Glutamatergic neuron (in vitro differentiated cells): ENCODE data around the gene MSI2. TPM values are rescaled to one million over a fixed set of nuclear protein-coding genes. Genes with fewer than 3 reads are reported as not detected.
"Not testable (repeated sequence)": the region's sequence is repeated elsewhere in the genome, so short reads cannot be mapped to it uniquely, and the experiment has no call there.

Experiments
- DNase-seq: peaks from one replicate; pipeline ENCODE4 v3.0.0; 2022
- H3K27ac Mint-ChIP-seq: one replicate; pipeline ENCODE4 v1.8.0; 2020; ENCODE audit warnings: mild to moderate bottlenecking, mixed read lengths, inconsistent platforms; ENCODE audit not compliant: unreplicated experiment
- H3K27me3 Mint-ChIP-seq: one replicate; pipeline ENCODE4 v1.8.0; 2020; ENCODE audit warnings: mild to moderate bottlenecking, moderate library complexity, mixed read lengths, inconsistent platforms; ENCODE audit not compliant: unreplicated experiment
- H3K36me3 Mint-ChIP-seq: one replicate; pipeline ENCODE4 v1.8.0; 2020; ENCODE audit warnings: mild to moderate bottlenecking, mixed read lengths, inconsistent platforms; ENCODE audit not compliant: unreplicated experiment
- H3K4me1 Mint-ChIP-seq: one replicate; pipeline ENCODE4 v1.8.0; 2020; ENCODE audit warnings: mild to moderate bottlenecking, low read depth, mixed read lengths, inconsistent platforms; ENCODE audit not compliant: unreplicated experiment
- H3K4me3 Mint-ChIP-seq: one replicate; pipeline ENCODE4 v1.8.0; 2020; ENCODE audit warnings: mild to moderate bottlenecking, mixed read lengths, inconsistent platforms; ENCODE audit not compliant: unreplicated experiment
- H3K9me3 Mint-ChIP-seq: one replicate; pipeline ENCODE4 v1.8.0; 2020; ENCODE audit warnings: mild to moderate bottlenecking, moderate library complexity, mixed read lengths, inconsistent platforms; ENCODE audit not compliant: unreplicated experiment
- total RNA-seq: library from RNA; stranded (reverse); fragmentation: NEBNext Ultra II Directional; extraction: Animal tissue kit (Norgen Biotek cat#: 25700); gene quantifications from one replicate; pipeline ENCODE4 v1.2.1, GENCODE V29; 2021; ENCODE audit not compliant: unreplicated experiment
- TF ChIP-seq, protein P1 (sequence below): fragments of 200-600 bp; sonication (generic); IDR thresholded peaks from one replicate; pipeline ENCODE4 v1.5.0; 2021; ENCODE audit not compliant: partially characterized antibody, unreplicated experiment

MSI2 gene
- total RNA-seq, 1 donor from 2014 or later = 141 TPM

GRCh38 chr17:57211543-57211942 lies 44.8 kb upstream of the MSI2 start:
- no peak for DNase-seq
- Mint-ChIP-seq H3K4me1 (no peaks in the 10 kb centered on the region), H3K36me3 (peaks cover 4% of the 10 kb centered on the region), H3K27ac (no peak overlapping the region), H3K4me3 (no peak overlapping the region), H3K27me3 (no peaks in the 10 kb centered on the region), H3K9me3 (no peaks in the 10 kb centered on the region)
- TF ChIP-seq, protein P1, sequence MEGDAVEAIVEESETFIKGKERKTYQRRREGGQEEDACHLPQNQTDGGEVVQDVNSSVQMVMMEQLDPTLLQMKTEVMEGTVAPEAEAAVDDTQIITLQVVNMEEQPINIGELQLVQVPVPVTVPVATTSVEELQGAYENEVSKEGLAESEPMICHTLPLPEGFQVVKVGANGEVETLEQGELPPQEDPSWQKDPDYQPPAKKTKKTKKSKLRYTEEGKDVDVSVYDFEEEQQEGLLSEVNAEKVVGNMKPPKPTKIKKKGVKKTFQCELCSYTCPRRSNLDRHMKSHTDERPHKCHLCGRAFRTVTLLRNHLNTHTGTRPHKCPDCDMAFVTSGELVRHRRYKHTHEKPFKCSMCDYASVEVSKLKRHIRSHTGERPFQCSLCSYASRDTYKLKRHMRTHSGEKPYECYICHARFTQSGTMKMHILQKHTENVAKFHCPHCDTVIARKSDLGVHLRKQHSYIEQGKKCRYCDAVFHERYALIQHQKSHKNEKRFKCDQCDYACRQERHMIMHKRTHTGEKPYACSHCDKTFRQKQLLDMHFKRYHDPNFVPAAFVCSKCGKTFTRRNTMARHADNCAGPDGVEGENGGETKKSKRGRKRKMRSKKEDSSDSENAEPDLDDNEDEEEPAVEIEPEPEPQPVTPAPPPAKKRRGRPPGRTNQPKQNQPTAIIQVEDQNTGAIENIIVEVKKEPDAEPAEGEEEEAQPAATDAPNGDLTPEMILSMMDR = no peak

GRCh38 chr17:57213180-57213825 lies 43.0 kb upstream of the MSI2 start:
- Mint-ChIP-seq H3K9me3 (no peaks in the 10 kb centered on the region), H3K27ac (no peak overlapping the region), H3K4me1 (no peaks in the 10 kb centered on the region), H3K27me3 (no peaks in the 10 kb centered on the region), H3K4me3 (no peak overlapping the region), H3K36me3 (peaks cover under 1% of the 10 kb centered on the region)
- DNase-seq = no peak
- TF ChIP-seq, protein P1 = no peak

DNA sequence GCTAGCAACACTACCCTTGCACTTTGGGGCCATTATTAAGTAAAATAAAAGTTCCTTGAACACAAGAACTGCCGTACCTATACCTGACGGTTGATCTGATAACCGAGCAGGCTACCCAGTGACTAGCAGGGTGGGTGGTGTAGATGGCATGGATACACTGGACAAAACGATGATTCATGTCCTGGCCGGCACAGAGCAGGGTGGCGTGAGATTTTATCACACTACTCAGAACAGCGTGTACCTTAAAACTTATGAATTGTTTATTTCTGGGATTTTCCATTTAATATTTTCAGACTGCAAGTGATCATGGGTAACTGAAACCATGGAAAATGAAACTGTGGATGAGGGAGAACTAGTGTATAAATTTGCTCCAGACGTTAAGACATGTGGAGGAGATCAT lies 41.0 kb upstream of the MSI2 start:
- H3K9me3 Mint-ChIP-seq = no peaks in the 10 kb centered on the region
- H3K27me3 Mint-ChIP-seq = no peaks in the 10 kb centered on the region
- H3K27ac Mint-ChIP-seq = no peak overlapping the region
- TF ChIP-seq, protein P1 = no peak
- no peak overlapping the region for H3K4me3 Mint-ChIP-seq
- no peak for DNase-seq
- H3K4me1 Mint-ChIP-seq = no peaks in the 10 kb centered on the region
- no peaks in the 10 kb centered on the region for H3K36me3 Mint-ChIP-seq

DNA sequence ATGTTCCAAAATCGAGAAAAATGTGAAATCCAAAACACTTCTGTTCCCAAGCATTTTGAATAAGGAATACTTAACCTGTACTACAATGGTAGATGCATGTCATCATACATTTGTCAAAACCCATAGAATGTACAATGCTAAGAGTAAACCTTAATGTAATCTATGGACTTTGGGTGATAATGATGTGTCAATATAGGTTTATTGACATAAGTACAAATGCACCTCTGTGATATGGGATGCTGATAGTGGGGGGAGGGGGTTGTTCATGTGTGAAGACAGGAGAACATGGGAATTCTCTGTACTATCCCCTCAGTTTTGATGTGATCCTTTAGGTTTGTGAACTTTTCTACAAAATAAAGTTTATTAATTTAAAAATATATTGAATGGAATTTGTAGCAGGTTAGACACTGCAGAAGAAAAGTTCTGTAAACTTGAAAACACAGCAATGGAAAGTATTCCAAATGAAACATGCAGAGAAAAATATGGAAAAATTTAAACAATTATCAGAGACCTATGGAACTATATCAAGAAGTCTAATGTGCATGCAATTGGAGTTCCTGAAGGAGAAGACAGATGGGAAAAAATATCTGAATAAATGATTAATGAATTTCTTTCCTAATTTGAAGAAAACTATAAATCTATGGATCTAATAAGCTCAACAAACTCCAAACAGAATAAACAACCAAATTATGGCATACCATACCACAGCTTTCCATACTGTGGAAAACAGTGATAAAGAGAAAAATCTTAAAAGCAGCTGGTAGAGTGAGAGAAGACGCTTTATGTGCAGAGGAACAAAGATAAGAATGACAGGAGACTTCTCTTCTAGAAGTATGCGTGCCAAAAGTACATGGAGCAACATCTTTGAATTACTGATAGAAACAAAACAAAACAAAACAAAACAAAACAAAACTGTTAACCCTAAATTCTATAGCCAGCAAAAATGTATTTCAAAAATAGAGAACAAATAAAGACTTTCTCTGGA lies 34.7 kb upstream of the MSI2 start:
- Mint-ChIP-seq H3K9me3 (peaks cover 5% of the 10 kb centered on the region), H3K27me3 (no peaks in the 10 kb centered on the region), H3K4me3 (no peak overlapping the region), H3K36me3 (no peaks in the 10 kb centered on the region), H3K4me1 (no peaks in the 10 kb centered on the region), H3K27ac (no peak overlapping the region)
- DNase-seq = no peak
- TF ChIP-seq, protein P1 = no peak

DNA sequence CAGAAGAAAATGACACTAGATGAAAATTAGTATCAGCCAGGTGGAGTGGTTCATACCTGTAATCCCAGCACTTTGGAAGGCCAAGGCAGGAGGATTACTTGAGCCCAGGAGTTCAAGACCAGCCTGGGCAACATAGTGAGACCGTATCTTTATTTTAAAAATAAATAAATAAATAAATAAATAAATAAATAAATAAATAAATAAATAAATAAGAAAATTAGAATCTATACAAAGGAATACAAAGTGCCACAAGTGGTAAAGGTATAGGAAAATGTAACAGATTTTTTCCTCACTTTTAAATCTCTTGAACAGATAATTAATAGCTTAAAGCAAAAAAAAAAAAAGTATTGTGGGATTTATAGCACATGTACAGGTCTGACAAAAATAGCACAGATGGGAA lies 33.9 kb upstream of the MSI2 start:
- not testable (repeated sequence) for H3K36me3 Mint-ChIP-seq, DNase-seq, H3K4me1 Mint-ChIP-seq, H3K9me3 Mint-ChIP-seq, H3K4me3 Mint-ChIP-seq, H3K27ac Mint-ChIP-seq, H3K27me3 Mint-ChIP-seq
